Esophagus mucosa (tissue), 1 donor: Measurements from ENCODE around the gene FAM81A. TPM values are rescaled to one million over a fixed set of nuclear protein-coding genes. Genes with fewer than 3 reads are reported as not detected.

Experiments used
- total RNA-seq: library from RNA; stranded (reverse); gene quantifications from one replicate; pipeline ENCODE4 v1.2.4, GENCODE V29; 2023
- donor health status: DM: yes; HTN: yes; CAD: no.

The FAM81A gene
- total RNA-seq, 1 donor from 2014 or later = 1.2 TPM

Other genes with a start within 250 kb of the FAM81A start
- gene LDHAL6B, start 231.3 kb upstream of the FAM81A start, total RNA-seq = not detected
- 117 TPM for gene MYO1E, start 65.3 kb upstream of the FAM81A start, total RNA-seq
- 11.4 TPM for gene GCNT3, start 173.6 kb downstream of the FAM81A start, total RNA-seq
- gene GTF2A2, start 219.3 kb downstream of the FAM81A start, total RNA-seq = 61.5 TPM